ENCODE measurements around the gene ALK. TPM values are rescaled to one million over a fixed set of nuclear protein-coding genes. Genes with fewer than 3 reads are reported as not detected.

Gene ALK
- total RNA-seq, 4 donors from 2014 or later, result 0.08 to 0.40 (median 0.28) TPM

DNA sequence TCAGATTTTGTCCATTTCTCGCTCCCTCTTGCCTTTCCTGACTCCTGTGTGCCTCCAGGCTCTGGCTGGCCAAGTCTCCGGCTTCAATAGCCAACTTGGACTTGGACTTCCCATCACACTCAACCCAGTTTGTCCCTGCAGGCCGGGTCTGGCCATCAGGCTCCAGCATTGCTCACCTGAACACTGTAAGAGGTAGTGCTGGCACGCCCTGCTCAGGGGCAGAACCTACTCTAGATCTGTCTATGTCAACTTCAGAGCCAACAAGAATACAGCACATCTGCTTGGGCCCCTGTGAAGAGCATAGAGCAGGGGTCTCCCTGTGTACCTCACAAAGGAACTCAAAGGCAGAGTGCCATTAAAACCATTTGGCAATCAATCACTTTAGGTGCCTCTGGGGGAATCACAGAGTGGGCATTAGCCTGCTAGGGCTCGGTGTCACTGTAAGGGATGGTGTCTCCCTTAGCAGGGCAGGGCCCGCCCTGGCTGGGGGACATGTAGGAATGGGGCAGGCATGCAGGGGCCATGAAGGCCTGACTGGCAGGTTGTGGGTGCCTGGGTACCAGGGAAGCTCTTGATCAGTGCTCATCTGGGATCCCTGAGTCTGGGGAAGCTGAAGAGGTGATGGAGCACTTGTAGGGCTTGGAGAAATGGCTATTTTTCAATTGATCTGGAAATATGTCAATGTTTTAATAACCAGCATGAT, 480.3 kb downstream of the ALK start:
- Histone ChIP-seq H3K4me1 (peaks cover 15 to 18% of the 10 kb centered on the region in 2 donors), H3K9me3 (no peaks in the 10 kb centered on the region), H3K4me3 (replicated peaks in 1 of 3) (no peak overlapping the region), H3K36me3 (no peaks in the 10 kb centered on the region), H3K27ac (no peak overlapping the region), H3K27me3 (no peaks in the 10 kb centered on the region)
- TF ChIP-seq, protein P1, sequence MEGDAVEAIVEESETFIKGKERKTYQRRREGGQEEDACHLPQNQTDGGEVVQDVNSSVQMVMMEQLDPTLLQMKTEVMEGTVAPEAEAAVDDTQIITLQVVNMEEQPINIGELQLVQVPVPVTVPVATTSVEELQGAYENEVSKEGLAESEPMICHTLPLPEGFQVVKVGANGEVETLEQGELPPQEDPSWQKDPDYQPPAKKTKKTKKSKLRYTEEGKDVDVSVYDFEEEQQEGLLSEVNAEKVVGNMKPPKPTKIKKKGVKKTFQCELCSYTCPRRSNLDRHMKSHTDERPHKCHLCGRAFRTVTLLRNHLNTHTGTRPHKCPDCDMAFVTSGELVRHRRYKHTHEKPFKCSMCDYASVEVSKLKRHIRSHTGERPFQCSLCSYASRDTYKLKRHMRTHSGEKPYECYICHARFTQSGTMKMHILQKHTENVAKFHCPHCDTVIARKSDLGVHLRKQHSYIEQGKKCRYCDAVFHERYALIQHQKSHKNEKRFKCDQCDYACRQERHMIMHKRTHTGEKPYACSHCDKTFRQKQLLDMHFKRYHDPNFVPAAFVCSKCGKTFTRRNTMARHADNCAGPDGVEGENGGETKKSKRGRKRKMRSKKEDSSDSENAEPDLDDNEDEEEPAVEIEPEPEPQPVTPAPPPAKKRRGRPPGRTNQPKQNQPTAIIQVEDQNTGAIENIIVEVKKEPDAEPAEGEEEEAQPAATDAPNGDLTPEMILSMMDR (IDR thresholded peaks at IDR 0.05), result no peak
- no peak for TF ChIP-seq POLR2A (IDR thresholded peaks at IDR 0.05)
- DNase-seq, result no peak
- intact Hi-C loops (cut with DNase I), result no loop called here
- WGBS, 2 donors, result 91 to 96% methylated on average over 6 of the region's 6 CpGs

DNA sequence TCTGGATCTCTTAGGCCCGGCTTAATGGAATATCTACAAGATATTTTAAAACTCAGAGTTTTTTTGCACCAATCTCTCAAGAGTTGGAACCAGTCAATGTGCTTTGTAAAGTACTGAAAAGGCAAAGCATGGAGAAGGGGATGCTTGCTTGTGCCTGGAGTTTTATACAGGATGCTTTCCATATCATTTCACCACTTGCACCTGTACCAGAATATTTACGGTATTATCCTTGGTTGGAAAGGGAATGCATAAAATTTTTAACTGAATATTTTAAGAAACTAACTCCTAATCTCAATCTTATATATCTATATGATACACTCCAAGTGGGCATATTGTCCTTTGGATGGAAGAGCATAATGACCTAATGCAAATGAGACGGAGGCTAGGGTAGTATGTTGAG, 487.5 kb downstream of the ALK start:
- DNase-seq, result no peak
- Histone ChIP-seq H3K4me3 (replicated peaks in 1 of 3) (no peak overlapping the region), H3K27ac (no peak overlapping the region), H3K36me3 (no peaks in the 10 kb centered on the region), H3K9me3 (no peaks in the 10 kb centered on the region), H3K4me1 (peaks cover 0 to 5% of the 10 kb centered on the region in 2 donors), H3K27me3 (no peaks in the 10 kb centered on the region)
- 92 to 94% methylated on average over 3 of the region's 3 CpGs for WGBS, 2 donors
- no peak for TF ChIP-seq POLR2A (IDR thresholded peaks at IDR 0.05)
- TF ChIP-seq, protein P1 (IDR thresholded peaks at IDR 0.05), result no peak
- intact Hi-C loops (cut with DNase I), result no loop called here

DNA sequence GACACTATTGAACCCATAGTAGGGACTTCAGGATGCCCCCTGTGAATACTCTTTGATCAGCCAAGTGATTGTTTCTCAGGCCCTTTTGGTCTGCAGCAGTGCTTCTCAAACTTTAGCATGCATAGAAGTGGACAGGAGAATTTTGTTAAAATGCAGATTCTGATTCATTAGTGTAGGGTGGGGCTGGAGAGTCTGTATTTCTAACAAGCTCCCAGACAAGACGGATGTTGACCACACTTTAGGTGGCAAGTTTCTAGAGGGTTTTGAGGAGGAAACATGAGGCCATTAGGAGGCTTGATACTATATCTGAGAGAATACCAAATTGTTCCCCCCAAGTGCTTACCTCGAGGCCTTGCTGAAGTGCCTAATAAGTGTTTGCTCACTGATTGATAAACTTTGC, 488.3 kb downstream of the ALK start:
- Histone ChIP-seq H3K27ac (no peak overlapping the region), H3K4me3 (replicated peaks in 1 of 3) (no peak overlapping the region), H3K4me1 (peaks cover 0 to 5% of the 10 kb centered on the region in 2 donors), H3K36me3 (no peaks in the 10 kb centered on the region), H3K27me3 (no peaks in the 10 kb centered on the region), H3K9me3 (no peaks in the 10 kb centered on the region)
- TF ChIP-seq POLR2A (IDR thresholded peaks at IDR 0.05), result no peak
- TF ChIP-seq, protein P1 (IDR thresholded peaks at IDR 0.05), result no peak
- DNase-seq, result no peak
- WGBS, 2 donors, result 63 to 79% methylated on average over 2 of the region's 2 CpGs
- intact Hi-C loops (cut with DNase I), result no loop called here

DNA sequence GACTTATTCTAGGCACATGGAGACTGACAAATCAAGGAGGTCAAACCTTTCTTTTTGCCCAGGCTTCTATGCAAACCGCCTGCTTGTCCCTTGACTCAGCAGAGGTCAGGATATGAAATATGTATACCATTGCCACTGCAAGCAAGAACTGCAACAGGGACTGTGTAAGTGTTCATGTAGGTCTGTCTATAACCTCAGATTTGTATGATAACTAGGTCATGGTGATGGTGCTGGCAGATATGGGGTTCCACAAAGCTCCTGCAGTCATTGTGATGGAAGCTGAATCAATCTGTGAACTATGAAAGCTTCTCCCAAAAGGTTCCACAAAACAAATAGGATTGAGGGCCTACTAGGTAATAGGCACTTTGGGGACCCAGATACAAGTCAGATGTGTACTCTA, 489.9 kb downstream of the ALK start:
- no peak overlapping the region for H3K27ac ChIP-seq
- H3K27me3 ChIP-seq, result no peaks in the 10 kb centered on the region
- H3K9me3 ChIP-seq, result no peaks in the 10 kb centered on the region
- no peak for TF ChIP-seq POLR2A (IDR thresholded peaks at IDR 0.05)
- TF ChIP-seq, protein P1 (IDR thresholded peaks at IDR 0.05), result no peak
- H3K4me3 ChIP-seq (replicated peaks in 1 of 3), result no peak overlapping the region
- intact Hi-C loops (cut with DNase I), result no loop called here
- H3K36me3 ChIP-seq, result no peaks in the 10 kb centered on the region
- no peak for DNase-seq
- WGBS, 2 donors, result 97% methylated on average over 1 of the region's 1 CpG
- H3K4me1 ChIP-seq, result peaks cover 0 to 5% of the 10 kb centered on the region in 2 donors

DNA sequence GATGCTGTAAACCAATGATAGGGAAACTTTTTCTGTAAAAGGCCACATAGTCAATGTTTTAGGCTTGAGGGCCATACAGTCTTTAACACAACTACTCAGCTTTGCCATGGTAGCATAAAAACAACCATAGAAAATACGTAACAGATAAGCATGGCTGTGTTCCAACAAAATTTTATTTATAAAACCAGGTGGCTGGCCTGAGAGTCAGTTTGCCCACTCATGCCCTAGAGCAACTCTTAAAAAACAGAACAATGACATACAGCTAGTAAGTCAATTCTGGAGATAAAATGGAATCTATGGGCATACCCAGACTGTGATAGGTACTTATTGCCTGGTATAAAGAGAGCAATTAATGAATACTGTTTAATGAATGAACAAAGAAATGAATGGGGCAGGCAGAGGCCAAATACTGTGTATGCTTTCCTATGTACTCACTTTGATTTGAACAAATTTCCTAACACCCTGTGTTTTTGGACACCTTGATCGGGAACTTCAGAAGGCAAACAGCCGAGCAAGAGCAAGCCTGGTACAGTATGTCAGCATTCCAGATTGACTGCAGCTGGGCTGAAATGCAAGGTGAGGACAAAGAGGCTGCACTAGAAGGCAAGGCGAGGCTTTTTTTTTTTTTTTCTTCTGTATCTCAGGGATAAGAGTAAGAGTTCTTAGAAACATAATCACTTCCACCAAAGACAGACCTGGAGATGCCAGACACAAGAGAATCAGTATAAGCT, 490.8 kb downstream of the ALK start:
- Histone ChIP-seq H3K4me1 (peaks cover 0 to 5% of the 10 kb centered on the region in 2 donors), H3K36me3 (no peaks in the 10 kb centered on the region), H3K9me3 (no peaks in the 10 kb centered on the region), H3K27ac (no peak overlapping the region), H3K27me3 (no peaks in the 10 kb centered on the region), H3K4me3 (replicated peaks in 1 of 3) (no peak overlapping the region)
- intact Hi-C loops (cut with DNase I), result no loop called here
- TF ChIP-seq, protein P1 (IDR thresholded peaks at IDR 0.05), result no peak
- TF ChIP-seq POLR2A (IDR thresholded peaks at IDR 0.05), result no peak
- 71% methylated on average over 4 of the region's 4 CpGs for WGBS, 2 donors
- DNase-seq, result peak in 1 of 2 donors; percentile 11

Data from thyroid gland (tissue), 4 donors.